Measurements from ENCODE around the gene DYRK1A.

DYRK1A gene

DNA sequence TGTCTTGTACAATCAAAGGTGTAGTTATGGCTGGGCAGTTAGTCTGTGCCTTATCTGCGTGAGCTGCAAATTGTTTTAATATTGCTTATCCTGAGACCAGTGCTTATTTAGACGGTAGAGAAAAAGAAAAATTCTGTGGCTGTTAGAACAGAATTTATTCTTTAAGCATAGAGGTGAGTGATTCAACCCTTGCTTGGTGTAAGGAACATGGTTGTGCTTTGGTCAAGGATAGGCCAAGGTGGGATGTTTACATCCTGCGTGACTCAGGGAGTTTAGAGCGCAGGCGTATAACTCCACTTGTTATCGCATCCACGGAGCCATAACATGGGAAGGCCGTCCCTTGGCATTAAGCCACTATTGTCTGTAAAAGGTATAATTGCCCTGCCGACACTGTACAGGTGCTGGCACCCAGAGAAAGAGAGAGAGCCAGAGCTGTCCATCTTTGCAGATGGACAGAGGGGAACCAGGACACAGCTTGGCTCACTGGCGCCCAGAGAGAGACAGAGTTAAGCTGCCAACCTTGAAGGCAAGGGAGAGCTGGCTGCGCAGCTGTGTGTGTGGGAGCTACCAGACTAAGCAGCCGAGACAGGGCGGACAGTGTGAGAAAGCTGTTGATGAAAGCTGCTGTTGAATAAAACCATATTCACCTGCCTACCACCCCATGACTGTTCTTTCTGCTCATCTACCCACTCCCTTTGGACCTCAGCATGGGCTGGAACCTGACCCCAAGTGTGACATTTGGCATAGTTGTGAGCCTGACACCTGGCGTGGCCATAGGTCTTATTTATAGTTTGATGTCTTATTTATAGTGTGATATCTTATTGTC is 200.4 kb downstream of the DYRK1A start:
- DNase-seq (ENCODE audit: low read depth) = no peak

- no peak for DNase-seq (ENCODE audit: low read depth)
Measured at GRCh38 chr21:37568415-37568814, 201.8 kb downstream of the DYRK1A start.

GRCh38 chr21:37568916-37569315 is 202.3 kb downstream of the DYRK1A start:
- no peak for DNase-seq (ENCODE audit: low read depth)

GRCh38 chr21:37571442-37571841 is 204.9 kb downstream of the DYRK1A start:
- DNase-seq (ENCODE audit: low read depth) = no peak

DNA sequence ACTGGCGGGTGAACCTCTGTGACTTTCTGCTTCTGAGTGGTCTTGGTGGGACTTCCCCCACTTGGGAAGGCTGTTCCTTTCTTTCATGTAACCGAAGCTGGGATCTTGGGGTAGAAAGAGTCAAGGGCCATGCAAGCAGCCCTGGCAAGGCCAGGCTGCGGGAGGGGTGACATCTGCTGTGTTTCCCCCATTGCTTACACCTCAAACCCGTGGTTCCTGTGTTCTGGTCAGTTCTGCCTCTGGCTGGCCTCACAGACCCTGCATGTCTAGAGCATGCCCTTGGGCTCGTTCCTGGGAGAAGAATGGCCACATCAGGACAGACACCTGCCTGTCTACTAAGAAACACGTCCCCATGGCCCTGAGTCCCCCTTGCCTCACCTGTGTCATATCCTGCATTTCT is 207.7 kb downstream of the DYRK1A start:
- DNase-seq (ENCODE audit: low read depth) = no peak

DNA sequence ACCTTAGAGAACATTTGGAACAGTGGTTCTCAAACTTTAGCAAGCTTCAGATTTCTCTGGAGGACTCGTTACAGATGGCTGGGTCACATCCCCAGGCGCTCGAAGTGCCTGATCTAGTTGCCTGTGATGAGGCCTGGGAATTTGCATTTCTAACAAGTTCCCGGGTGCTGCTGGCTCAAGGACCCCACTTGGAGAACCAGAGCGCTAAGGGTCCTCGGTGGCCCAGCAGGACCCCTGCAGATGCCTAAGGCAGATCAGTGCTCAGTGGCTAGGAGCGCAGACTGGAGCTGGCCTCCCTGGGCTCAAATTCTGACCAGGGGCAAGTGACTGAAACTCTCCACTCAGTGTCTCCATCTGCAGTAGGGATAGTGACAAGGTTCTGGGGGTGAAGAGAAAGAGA is 208.2 kb downstream of the DYRK1A start:
- DNase-seq (ENCODE audit: low read depth) = no peak

GRCh38 chr21:37575580-37575979 is 209.0 kb downstream of the DYRK1A start:
- no peak for DNase-seq (ENCODE audit: low read depth)
